IPS-18a (cell line): ENCODE measurements around the gene ARMH1.

ENCODE experiments used
- H3K27ac ChIP-seq: one replicate; pipeline ENCODE4 v1.5.1; 2013; ENCODE audit warnings: low read length
- H3K27me3 ChIP-seq: one replicate; pipeline ENCODE4 v1.6.1; 2013; ENCODE audit warnings: mild to moderate bottlenecking, low read length; ENCODE audit not compliant: control insufficient read depth, insufficient read depth
- H3K36me3 ChIP-seq: one replicate; pipeline ENCODE4 v1.6.1; 2013; ENCODE audit warnings: low read depth, low read length; ENCODE audit not compliant: control insufficient read depth
- H3K4me1 ChIP-seq: one replicate; pipeline ENCODE4 v1.6.1; 2013; ENCODE audit warnings: low read depth, low read length; ENCODE audit not compliant: control insufficient read depth
- H3K4me3 ChIP-seq: one replicate; pipeline ENCODE4 v1.5.1; 2013; ENCODE audit warnings: low read length
- H3K9ac ChIP-seq: one replicate; pipeline ENCODE4 v1.6.1; 2013; ENCODE audit warnings: mild to moderate bottlenecking, low read length, moderate library complexity
- H3K9me3 ChIP-seq: one replicate; pipeline ENCODE4 v1.6.1; 2013; ENCODE audit warnings: low read depth, low read length; ENCODE audit not compliant: control insufficient read depth

Gene ARMH1

GRCh38 chr1:44636688-44637598, 37.6 kb upstream of the ARMH1 start:
- H3K36me3 ChIP-seq, result peaks cover 67% of the 10 kb centered on the region
- peaks cover 9% of the 10 kb centered on the region for H3K4me1 ChIP-seq
- H3K9me3 ChIP-seq, result no peaks in the 10 kb centered on the region
- no peak overlapping the region for H3K27ac ChIP-seq
- H3K9ac ChIP-seq, result no peak overlapping the region
- H3K27me3 ChIP-seq, result no peaks in the 10 kb centered on the region
- no peak overlapping the region for H3K4me3 ChIP-seq

- Histone ChIP-seq H3K36me3 (peaks cover 68% of the 10 kb centered on the region), H3K4me3 (no peak overlapping the region), H3K4me1 (peaks cover 6% of the 10 kb centered on the region), H3K27ac (no peak overlapping the region), H3K9ac (no peak overlapping the region), H3K9me3 (no peaks in the 10 kb centered on the region), H3K27me3 (no peaks in the 10 kb centered on the region)
Observed at GRCh38 chr1:44637702-44638411, 36.7 kb upstream of the ARMH1 start.

- Histone ChIP-seq H3K4me1 (no peaks in the 10 kb centered on the region), H3K27me3 (no peaks in the 10 kb centered on the region), H3K27ac (no peak overlapping the region), H3K9me3 (no peaks in the 10 kb centered on the region), H3K36me3 (peaks cover 70% of the 10 kb centered on the region), H3K9ac (no peak overlapping the region), H3K4me3 (no peak overlapping the region)
Observed at GRCh38 chr1:44640200-44640853, 34.2 kb upstream of the ARMH1 start.

GRCh38 chr1:44641126-44642102, 33.1 kb upstream of the ARMH1 start:
- Histone ChIP-seq H3K36me3 (peaks cover 68% of the 10 kb centered on the region), H3K27me3 (no peaks in the 10 kb centered on the region), H3K9ac (no peak overlapping the region), H3K4me1 (no peaks in the 10 kb centered on the region), H3K9me3 (no peaks in the 10 kb centered on the region), H3K4me3 (no peak overlapping the region), H3K27ac (no peak overlapping the region)

GRCh38 chr1:44642255-44642654, 32.3 kb upstream of the ARMH1 start:
- Histone ChIP-seq H3K4me3 (no peak overlapping the region), H3K27me3 (no peaks in the 10 kb centered on the region), H3K9ac (no peak overlapping the region), H3K4me1 (no peaks in the 10 kb centered on the region), H3K9me3 (no peaks in the 10 kb centered on the region), H3K36me3 (peaks cover 67% of the 10 kb centered on the region), H3K27ac (no peak overlapping the region)

GRCh38 chr1:44642925-44643324, 31.6 kb upstream of the ARMH1 start:
- Histone ChIP-seq H3K27ac (no peak overlapping the region), H3K4me3 (no peak overlapping the region), H3K9ac (no peak overlapping the region), H3K9me3 (no peaks in the 10 kb centered on the region), H3K36me3 (peaks cover 71% of the 10 kb centered on the region), H3K4me1 (no peaks in the 10 kb centered on the region), H3K27me3 (no peaks in the 10 kb centered on the region)

- H3K27ac ChIP-seq, result no peak overlapping the region
- H3K4me3 ChIP-seq, result no peak overlapping the region
- H3K9me3 ChIP-seq, result no peaks in the 10 kb centered on the region
- H3K36me3 ChIP-seq, result peaks cover 70% of the 10 kb centered on the region
- no peak overlapping the region for H3K9ac ChIP-seq
- H3K4me1 ChIP-seq, result no peaks in the 10 kb centered on the region
- no peaks in the 10 kb centered on the region for H3K27me3 ChIP-seq
Observed at GRCh38 chr1:44643721-44644334, 30.7 kb upstream of the ARMH1 start.

GRCh38 chr1:44644806-44645205, 29.7 kb upstream of the ARMH1 start:
- Histone ChIP-seq H3K27me3 (no peaks in the 10 kb centered on the region), H3K4me3 (no peak overlapping the region), H3K36me3 (peaks cover 70% of the 10 kb centered on the region), H3K27ac (no peak overlapping the region), H3K4me1 (no peaks in the 10 kb centered on the region), H3K9ac (no peak overlapping the region), H3K9me3 (no peaks in the 10 kb centered on the region)

- peaks cover 71% of the 10 kb centered on the region for H3K36me3 ChIP-seq
- H3K4me3 ChIP-seq, result no peak overlapping the region
- H3K9ac ChIP-seq, result no peak overlapping the region
- no peaks in the 10 kb centered on the region for H3K4me1 ChIP-seq
- H3K27ac ChIP-seq, result no peak overlapping the region
- H3K27me3 ChIP-seq, result no peaks in the 10 kb centered on the region
- H3K9me3 ChIP-seq, result no peaks in the 10 kb centered on the region
Observed at GRCh38 chr1:44645476-44646244, 28.9 kb upstream of the ARMH1 start.
